ENCODE data around the gene RNF148.
"Not testable (repeated sequence)": the region's sequence is repeated elsewhere in the genome, so short reads cannot be mapped to it uniquely, and the experiment has no call there.

Gene RNF148

DNA sequence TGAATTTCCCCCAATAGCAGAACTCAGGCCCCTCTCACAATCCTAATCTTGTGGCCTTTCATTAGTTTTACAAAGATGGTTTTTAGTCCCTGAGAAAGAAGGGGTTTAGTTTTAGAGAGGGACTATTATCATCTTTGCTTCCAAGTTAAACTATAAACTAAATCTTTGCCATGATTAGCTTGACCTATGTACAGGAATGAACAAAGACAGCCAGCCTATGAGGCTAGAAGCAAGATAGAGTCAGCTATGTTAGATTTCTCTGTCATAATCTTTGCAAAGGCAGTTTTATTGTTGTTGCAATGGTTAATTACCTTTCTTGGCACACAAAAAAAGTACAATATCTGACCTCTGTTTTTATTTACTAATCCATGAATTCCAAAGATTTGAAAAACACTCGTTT, 22.9 kb downstream of the RNF148 start:
- Histone ChIP-seq H3K27ac (no peak overlapping the region), H3K4me1 (no peaks in the 10 kb centered on the region), H3K4me3 (no peak overlapping the region), H3K36me3 (no peaks in the 10 kb centered on the region), H3K27me3 (no peaks in the 10 kb centered on the region), H3K9me3 (replicated peaks in 1 of 11) (peaks cover 0 to 6% (median 0%) of the 10 kb centered on the region in 11 experiments; a peak in 1 of 22 replicates), H4K20me1 (no peaks in the 10 kb centered on the region), H3K9ac (no peak overlapping the region), H3K4me2 (no peak overlapping the region)
- TF ChIP-seq Cebpa-rat (IDR thresholded peaks at IDR 0.05) = no peak

GRCh38 chr7:122679269-122679709, 23.4 kb downstream of the RNF148 start:
- H4K20me1 ChIP-seq; H3K9ac ChIP-seq; H3K4me2 ChIP-seq; H3K9me3 ChIP-seq (replicated peaks in 1 of 11); H3K27me3 ChIP-seq; H3K36me3 ChIP-seq; H3K4me1 ChIP-seq; H3K27ac ChIP-seq; H3K4me3 ChIP-seq: not testable (repeated sequence)

DNA sequence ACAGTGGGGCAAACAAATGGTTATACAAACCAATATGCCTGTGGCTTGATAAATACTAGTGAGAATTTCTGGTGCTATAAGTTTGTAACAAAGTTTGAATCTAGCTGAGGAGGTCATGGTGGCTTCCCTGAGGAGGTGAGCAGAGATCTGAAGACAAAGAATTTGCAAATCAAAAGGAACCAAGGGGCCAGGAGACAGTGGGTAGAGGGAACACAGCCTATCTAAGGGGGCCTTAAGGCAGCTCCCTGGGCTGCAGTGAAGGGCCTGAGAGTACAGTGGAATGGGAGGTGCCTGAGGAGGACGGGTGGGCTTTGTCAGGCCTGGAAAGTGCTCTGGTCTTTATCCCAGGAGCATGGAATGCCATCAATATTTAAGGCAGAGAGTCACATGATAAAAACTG, 25.6 kb downstream of the RNF148 start:
- TF ChIP-seq Cebpa-rat (IDR thresholded peaks at IDR 0.05) = no peak
- no peaks in the 10 kb centered on the region for H3K27me3 ChIP-seq
- no peaks in the 10 kb centered on the region for H3K36me3 ChIP-seq
- H4K20me1 ChIP-seq = no peaks in the 10 kb centered on the region
- H3K4me1 ChIP-seq = no peaks in the 10 kb centered on the region
- no peak overlapping the region for H3K9ac ChIP-seq
- H3K4me2 ChIP-seq = no peak overlapping the region
- no peak overlapping the region for H3K27ac ChIP-seq
- H3K4me3 ChIP-seq = no peak overlapping the region
- H3K9me3 ChIP-seq (replicated peaks in 1 of 11) = peaks cover 0 to 6% (median 0%) of the 10 kb centered on the region in 11 experiments; a peak in 1 of 22 replicates

DNA sequence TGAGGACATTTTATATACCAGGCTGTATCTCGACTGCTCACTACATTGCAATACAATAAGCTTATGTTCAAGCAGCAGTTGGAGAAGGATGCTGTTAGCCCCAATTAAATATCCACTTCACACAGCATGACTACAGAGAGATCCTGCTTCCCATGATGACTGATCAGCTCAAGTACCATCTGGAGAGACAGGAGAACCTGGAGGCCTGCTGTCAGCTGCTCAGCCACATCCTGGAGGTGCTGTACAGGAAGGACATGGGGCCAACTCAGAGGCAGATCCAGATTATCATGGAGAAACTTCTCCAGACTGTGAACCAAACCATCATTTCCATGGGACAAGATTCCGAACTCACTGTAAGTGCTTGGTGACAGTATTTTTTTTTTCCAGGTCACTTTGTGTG, 26.3 kb downstream of the RNF148 start:
- Histone ChIP-seq H3K9ac (no peak overlapping the region), H3K4me3 (no peak overlapping the region), H3K4me2 (no peak overlapping the region), H3K4me1 (no peaks in the 10 kb centered on the region), H3K9me3 (replicated peaks in 1 of 11) (peaks cover 0 to 6% (median 0%) of the 10 kb centered on the region in 11 experiments; a peak in 1 of 22 replicates), H3K27ac (no peak overlapping the region), H3K27me3 (no peaks in the 10 kb centered on the region), H4K20me1 (no peaks in the 10 kb centered on the region), H3K36me3 (no peaks in the 10 kb centered on the region)
- TF ChIP-seq Cebpa-rat (IDR thresholded peaks at IDR 0.05) = no peak

DNA sequence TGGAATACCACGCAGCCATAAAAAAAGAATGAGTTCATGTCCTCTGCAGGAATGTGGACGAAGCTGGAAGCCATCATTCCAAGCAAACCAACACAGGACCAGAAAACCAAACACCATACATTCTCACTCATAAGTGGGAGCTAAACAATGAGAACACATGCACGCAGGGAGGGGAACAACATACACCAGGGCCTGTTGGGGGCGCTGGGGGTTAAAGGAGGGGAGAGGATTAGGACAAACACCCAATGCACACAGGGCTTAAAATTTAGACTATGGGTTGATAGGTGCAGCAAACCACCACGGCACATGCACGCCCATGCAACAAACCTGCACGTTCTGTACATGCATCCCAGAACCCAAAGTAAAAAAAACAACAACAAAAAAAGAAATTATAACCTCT, 27.1 kb downstream of the RNF148 start:
- Histone ChIP-seq H3K9me3 (replicated peaks in 1 of 11) (peaks cover 0 to 6% (median 0%) of the 10 kb centered on the region in 11 experiments; a peak in 1 of 22 replicates), H3K4me2 (no peak overlapping the region)
- TF ChIP-seq Cebpa-rat (IDR thresholded peaks at IDR 0.05) = no peak

DNA sequence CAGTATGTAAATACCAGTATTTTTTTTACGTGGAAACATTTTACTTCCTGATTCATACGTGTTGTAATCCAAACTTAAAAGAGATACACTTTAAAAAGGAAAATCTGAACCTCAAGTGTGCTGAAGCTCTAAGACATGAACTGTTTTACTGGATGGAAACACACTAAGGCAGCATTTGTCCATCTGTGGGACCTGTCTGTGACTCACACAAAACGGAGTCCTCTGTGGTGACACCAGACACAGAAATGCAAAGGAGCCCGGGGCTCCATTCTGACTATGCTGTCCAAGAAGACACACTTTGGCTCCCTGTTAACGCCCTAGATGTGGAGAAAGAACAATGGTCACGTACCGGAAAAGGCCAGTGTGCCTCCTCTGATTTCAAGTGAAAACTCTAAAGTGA, 27.7 kb downstream of the RNF148 start:
- no peak for TF ChIP-seq Cebpa-rat (IDR thresholded peaks at IDR 0.05)
- no peak overlapping the region for H3K4me3 ChIP-seq
- no peak overlapping the region for H3K9ac ChIP-seq
- H3K27me3 ChIP-seq = no peaks in the 10 kb centered on the region
- no peaks in the 10 kb centered on the region for H3K4me1 ChIP-seq
- no peak overlapping the region for H3K4me2 ChIP-seq
- no peak overlapping the region for H3K27ac ChIP-seq
- peaks cover 0 to 6% (median 0%) of the 10 kb centered on the region in 11 experiments; a peak in 1 of 22 replicates for H3K9me3 ChIP-seq (replicated peaks in 1 of 11)
- no peaks in the 10 kb centered on the region for H3K36me3 ChIP-seq
- no peaks in the 10 kb centered on the region for H4K20me1 ChIP-seq

More for the DNA sequence above, 27.1 kb downstream of the RNF148 start:
- no peaks in the 10 kb centered on the region for H4K20me1 ChIP-seq
- no peak overlapping the region for H3K4me3 ChIP-seq
- H3K4me1 ChIP-seq = no peaks in the 10 kb centered on the region
- H3K27me3 ChIP-seq = no peaks in the 10 kb centered on the region
- H3K27ac ChIP-seq = no peak overlapping the region
- H3K36me3 ChIP-seq = no peaks in the 10 kb centered on the region
- no peak overlapping the region for H3K9ac ChIP-seq

GRCh38 chr7:122674502-122674901, 28.2 kb downstream of the RNF148 start:
- H3K9ac ChIP-seq = no peak overlapping the region

GRCh38 chr7:122673951-122674350, 28.8 kb downstream of the RNF148 start:
- Histone ChIP-seq H3K27me3 (no peaks in the 10 kb centered on the region), H3K27ac (no peak overlapping the region), H4K20me1 (no peaks in the 10 kb centered on the region), H3K4me3 (no peak overlapping the region), H3K4me1 (no peaks in the 10 kb centered on the region), H3K4me2 (no peak overlapping the region), H3K36me3 (no peaks in the 10 kb centered on the region), H3K9me3 (replicated peaks in 1 of 11) (no peaks in the 10 kb centered on the region), H3K9ac (no peak overlapping the region)
- TF ChIP-seq Cebpa-rat (IDR thresholded peaks at IDR 0.05) = no peak

More at GRCh38 chr7:122674502-122674901, 28.2 kb downstream of the RNF148 start:
- H3K9me3 ChIP-seq (replicated peaks in 1 of 11) = peaks cover 0 to 4% (median 0%) of the 10 kb centered on the region in 11 experiments; a peak in 1 of 22 replicates
- no peak for TF ChIP-seq Cebpa-rat (IDR thresholded peaks at IDR 0.05)
- no peaks in the 10 kb centered on the region for H4K20me1 ChIP-seq
- no peak overlapping the region for H3K4me3 ChIP-seq
- H3K4me1 ChIP-seq = no peaks in the 10 kb centered on the region
- H3K36me3 ChIP-seq = no peaks in the 10 kb centered on the region
- H3K4me2 ChIP-seq = no peak overlapping the region
- no peak overlapping the region for H3K27ac ChIP-seq
- no peaks in the 10 kb centered on the region for H3K27me3 ChIP-seq

DNA sequence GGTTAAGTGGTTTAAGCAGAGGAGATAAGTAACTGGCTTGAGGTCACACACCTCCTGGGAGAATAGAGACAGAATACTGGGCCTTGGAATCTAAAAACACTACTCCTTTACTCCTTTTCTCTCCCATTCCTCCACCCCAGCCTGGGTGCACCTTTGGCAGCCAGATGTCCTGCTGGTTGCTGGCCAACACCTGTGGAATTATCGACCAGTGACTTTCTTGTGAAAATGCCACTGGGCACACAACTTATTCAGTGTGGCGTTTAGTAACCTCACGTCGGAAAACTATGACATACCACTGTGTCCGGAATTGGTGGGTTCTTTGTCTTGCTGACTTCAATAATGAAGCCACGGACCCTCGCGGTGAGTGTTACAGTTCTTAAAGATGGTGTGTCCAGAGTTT, 30.2 kb downstream of the RNF148 start:
- H3K4me2 ChIP-seq = no peak overlapping the region
- no peak overlapping the region for H3K4me3 ChIP-seq
- H3K27me3 ChIP-seq = no peaks in the 10 kb centered on the region
- no peak for TF ChIP-seq Cebpa-rat (IDR thresholded peaks at IDR 0.05)
- H3K36me3 ChIP-seq = no peaks in the 10 kb centered on the region
- H3K9me3 ChIP-seq (replicated peaks in 1 of 11) = no peaks in the 10 kb centered on the region
- no peak overlapping the region for H3K9ac ChIP-seq
- H4K20me1 ChIP-seq = no peaks in the 10 kb centered on the region
- no peaks in the 10 kb centered on the region for H3K4me1 ChIP-seq
- no peak overlapping the region for H3K27ac ChIP-seq

- no peak for TF ChIP-seq Cebpa-rat (IDR thresholded peaks at IDR 0.05)
- H3K27ac ChIP-seq = no peak overlapping the region
- no peaks in the 10 kb centered on the region for H3K9me3 ChIP-seq (replicated peaks in 1 of 11)
- no peak overlapping the region for H3K4me2 ChIP-seq
- no peaks in the 10 kb centered on the region for H3K4me1 ChIP-seq
- H4K20me1 ChIP-seq = no peaks in the 10 kb centered on the region
- H3K4me3 ChIP-seq = no peak overlapping the region
- no peaks in the 10 kb centered on the region for H3K27me3 ChIP-seq
- no peak overlapping the region for H3K9ac ChIP-seq
- no peaks in the 10 kb centered on the region for H3K36me3 ChIP-seq
Measured at GRCh38 chr7:122663733-122664132, 39.0 kb downstream of the RNF148 start.

Data from BLaER1 treated with 17β-estradiol and CSF1 and Interleukin-3, amounts not matched to agents 10 nM and 100 nM (cell line).